ENCODE measurements around the gene CLSTN2.

DNA sequence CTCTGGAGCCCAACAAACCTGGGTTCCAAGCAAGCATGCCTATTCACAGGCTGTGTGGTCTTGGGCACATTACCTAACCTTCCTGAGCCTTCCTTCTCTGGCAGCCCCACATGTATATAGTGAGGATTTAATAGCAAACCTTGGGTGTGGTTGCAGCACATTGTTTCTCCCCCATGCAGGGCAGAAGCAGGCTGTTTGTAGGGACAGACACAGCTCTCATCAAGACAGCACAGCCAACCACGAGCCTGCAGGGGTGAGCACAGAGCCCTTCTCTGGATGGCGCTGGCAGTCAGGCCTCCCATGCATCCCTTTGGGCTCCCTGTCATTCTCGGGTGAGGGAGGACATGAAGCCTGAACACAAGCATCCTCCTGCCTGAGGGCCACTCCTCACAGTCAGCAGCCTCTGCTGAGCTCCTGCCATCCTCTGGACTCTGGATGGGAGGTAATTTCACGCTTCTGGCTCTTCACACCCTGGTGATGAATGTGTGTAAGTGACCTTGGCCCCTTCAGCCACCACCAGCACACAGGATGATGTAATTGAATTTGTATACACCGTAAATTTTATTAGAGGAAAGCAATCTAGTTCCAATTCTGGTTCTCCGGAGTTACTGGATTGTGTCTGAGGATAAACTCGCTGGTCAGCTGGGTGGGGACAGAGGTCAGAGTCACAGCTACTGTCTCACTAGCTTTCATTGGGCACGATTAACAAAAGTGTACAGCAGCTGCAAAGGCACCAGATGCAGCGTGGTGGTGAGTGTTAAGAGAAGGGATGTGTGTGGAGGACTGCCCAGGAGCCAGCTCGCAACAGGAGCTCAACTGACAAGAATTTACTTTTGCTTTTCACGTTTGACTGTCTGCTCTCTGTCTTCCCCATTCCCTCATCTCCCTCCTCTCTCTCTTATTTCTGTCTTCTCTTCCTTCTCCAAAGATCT, 118.1 kb downstream of the CLSTN2 start:
- TF ChIP-seq TAF1 (IDR thresholded peaks at IDR 0.05; ENCODE audit: low read depth, low read length) (no peak), HDAC2 (IDR thresholded peaks at IDR 0.05; ENCODE audit: borderline replicate concordance in 1 of 2, low read depth in 2 of 2, low read length in 2 of 2) (no peak), CEBPB (IDR thresholded peaks at IDR 0.05; ENCODE audit: low read depth, low read length) (no peak), SP1 (IDR thresholded peaks at IDR 0.05; ENCODE audit: low read depth, low read length) (no peak), CTCF (IDR thresholded peaks at IDR 0.05; ENCODE audit: control extremely low read depth in 1 of 3, insufficient read depth in 1 of 3, low read depth in 1 of 3, low read length in 3 of 3) (no peak), RNF2 (IDR thresholded peaks at IDR 0.05; ENCODE audit: borderline replicate concordance, low read depth, low read length, missing control alignments, poor library complexity, severe bottlenecking) (no peak), KDM1A (IDR thresholded peaks at IDR 0.05; ENCODE audit: borderline replicate concordance, low read length) (no peak), EP300 (IDR thresholded peaks at IDR 0.05; ENCODE audit: borderline replicate concordance in 1 of 2, low read depth in 2 of 2, low read length in 2 of 2) (no peak), RAD21 (IDR thresholded peaks at IDR 0.05 in 1 of 2, conservative IDR thresholded peaks at IDR 0.05 in 1 of 2; ENCODE audit: low read depth in 2 of 2, low read length in 2 of 2) (no peak), SP4 (IDR thresholded peaks at IDR 0.05; ENCODE audit: low read length) (no peak)
- TF ChIP-seq, protein P1, sequence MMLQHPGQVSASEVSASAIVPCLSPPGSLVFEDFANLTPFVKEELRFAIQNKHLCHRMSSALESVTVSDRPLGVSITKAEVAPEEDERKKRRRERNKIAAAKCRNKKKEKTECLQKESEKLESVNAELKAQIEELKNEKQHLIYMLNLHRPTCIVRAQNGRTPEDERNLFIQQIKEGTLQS (IDR thresholded peaks at IDR 0.05; ENCODE audit: insufficient read depth, low read depth, low read length) = no peak
- TF ChIP-seq, protein P2, sequence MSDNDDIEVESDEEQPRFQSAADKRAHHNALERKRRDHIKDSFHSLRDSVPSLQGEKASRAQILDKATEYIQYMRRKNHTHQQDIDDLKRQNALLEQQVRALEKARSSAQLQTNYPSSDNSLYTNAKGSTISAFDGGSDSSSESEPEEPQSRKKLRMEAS (IDR thresholded peaks at IDR 0.05) = no peak

Data from H1 (cell line).